GM08714 (cell line): ENCODE data around the gene FREM3.
"Not testable (repeated sequence)": the region's sequence is repeated elsewhere in the genome, so short reads cannot be mapped to it uniquely, and the experiment has no call there.

Experiments
- H3K4me3 ChIP-seq: fragments of 200-500 bp; sonication (Bioruptor generic); 2 replicates; pipeline ENCODE4 v1.5.1; 2014; ENCODE audit warnings: mild to moderate bottlenecking, low read length, inconsistent platforms
- ZNF274 ChIP-seq: IDR thresholded peaks from 2 replicates; pipeline ENCODE4 v1.6.1; 2012; ENCODE audit warnings: mild to moderate bottlenecking, low read depth, low read length

FREM3 gene

GRCh38 chr4:143575331-143575730 lies 125.1 kb downstream of the FREM3 start:
- no peak overlapping the region for H3K4me3 ChIP-seq
- TF ChIP-seq ZNF274: no peak

- TF ChIP-seq ZNF274: no peak
- no peak overlapping the region for H3K4me3 ChIP-seq
Measured at GRCh38 chr4:143564472-143564871, 136.0 kb downstream of the FREM3 start.

GRCh38 chr4:143559757-143560147 lies 140.7 kb downstream of the FREM3 start:
- H3K4me3 ChIP-seq: peak overlapping the region; percentile 58; the same call in 1 of the 2 replicates

GRCh38 chr4:143558823-143559756 lies 141.4 kb downstream of the FREM3 start:
- H3K4me3 ChIP-seq: peak overlapping the region; percentile 58; the same call in 1 of the 2 replicates
- no peak for TF ChIP-seq ZNF274

More at GRCh38 chr4:143559757-143560147, 140.7 kb downstream of the FREM3 start:
- TF ChIP-seq ZNF274: no peak

- no peak for TF ChIP-seq ZNF274
Measured at GRCh38 chr4:143558286-143558685, 142.2 kb downstream of the FREM3 start.

GRCh38 chr4:143555676-143556075 lies 144.8 kb downstream of the FREM3 start:
- TF ChIP-seq ZNF274: no peak
- no peak overlapping the region for H3K4me3 ChIP-seq

More at GRCh38 chr4:143558286-143558685, 142.2 kb downstream of the FREM3 start:
- H3K4me3 ChIP-seq: no peak overlapping the region

GRCh38 chr4:143554728-143555597 lies 145.5 kb downstream of the FREM3 start:
- no peak overlapping the region for H3K4me3 ChIP-seq
- no peak for TF ChIP-seq ZNF274

GRCh38 chr4:143549928-143550327 lies 150.5 kb downstream of the FREM3 start:
- no peak overlapping the region for H3K4me3 ChIP-seq
- TF ChIP-seq ZNF274: no peak

- H3K4me3 ChIP-seq: no peak overlapping the region
- TF ChIP-seq ZNF274: no peak
Measured at GRCh38 chr4:143539670-143540023, 160.8 kb downstream of the FREM3 start.

- no peak for TF ChIP-seq ZNF274
Measured at GRCh38 chr4:143538979-143539669, 161.4 kb downstream of the FREM3 start.

GRCh38 chr4:143531788-143532491 lies 168.5 kb downstream of the FREM3 start:
- no peak overlapping the region for H3K4me3 ChIP-seq
- TF ChIP-seq ZNF274: no peak

More at GRCh38 chr4:143538979-143539669, 161.4 kb downstream of the FREM3 start:
- H3K4me3 ChIP-seq: no peak overlapping the region

GRCh38 chr4:143531380-143531779 lies 169.1 kb downstream of the FREM3 start:
- no peak overlapping the region for H3K4me3 ChIP-seq
- no peak for TF ChIP-seq ZNF274

GRCh38 chr4:143528046-143528445 lies 172.4 kb downstream of the FREM3 start:
- H3K4me3 ChIP-seq: not testable (repeated sequence)
